Right forelimb (tissue), 1 donor: ENCODE data around the gene ZNF410.

ENCODE experiments used
- DNase-seq: peaks from one replicate; pipeline ENCODE4 v3.0.0-alpha.2; 2018

Gene ZNF410

GRCh38 chr14:73958591-73958990 is 71.9 kb downstream of the ZNF410 start:
- no peak for DNase-seq

DNA sequence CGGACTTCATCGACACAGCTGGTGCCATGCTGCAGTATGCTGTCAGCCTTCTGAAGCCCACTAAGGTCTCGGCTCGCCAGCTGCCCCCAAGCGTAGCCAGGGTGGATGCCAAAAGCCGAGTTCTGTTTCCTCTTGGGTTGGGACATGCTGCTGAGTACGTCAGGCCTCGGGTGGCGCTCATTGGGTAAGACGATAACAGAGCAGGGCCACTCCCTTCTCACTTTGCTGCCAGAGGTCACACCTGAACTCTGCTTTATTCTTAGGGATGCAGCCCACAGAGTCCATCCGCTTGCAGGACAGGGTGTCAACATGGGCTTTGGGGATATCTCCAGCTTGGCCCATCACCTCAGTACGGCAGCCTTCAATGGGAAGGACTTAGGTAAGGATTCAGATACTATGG is 74.5 kb downstream of the ZNF410 start:
- DNase-seq: no peak

- no peak for DNase-seq
Measured at GRCh38 chr14:73965216-73965615, 78.6 kb downstream of the ZNF410 start.

- no peak for DNase-seq
Measured at GRCh38 chr14:73968885-73969284, 82.2 kb downstream of the ZNF410 start.

GRCh38 chr14:73973497-73973896 is 86.8 kb downstream of the ZNF410 start:
- no peak for DNase-seq

DNA sequence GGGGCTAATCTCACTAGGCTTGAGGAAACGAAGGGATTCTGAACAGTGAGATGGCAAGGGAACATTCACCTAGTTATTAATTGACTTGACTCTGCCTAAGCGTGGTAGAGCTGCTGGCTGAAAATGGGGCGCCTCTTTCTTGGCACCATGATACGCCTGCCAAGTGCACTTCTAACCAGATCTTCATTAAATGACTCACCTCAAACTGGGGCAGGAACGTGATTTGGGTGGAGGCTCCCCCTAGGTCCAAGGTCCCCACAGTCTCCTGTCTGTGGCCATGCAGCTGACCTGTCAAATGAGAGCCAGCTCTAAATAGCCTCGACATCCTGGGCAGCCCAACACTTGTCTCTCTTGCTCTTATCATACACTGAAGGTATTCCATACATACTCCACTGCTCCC is 89.5 kb downstream of the ZNF410 start:
- no peak for DNase-seq

- DNase-seq: no peak
Measured at GRCh38 chr14:73977896-73978295, 91.2 kb downstream of the ZNF410 start.
